CD4-positive, alpha-beta T cell (primary cell): ENCODE data around the gene TMEM207. TPM values are rescaled to one million over a fixed set of nuclear protein-coding genes. Genes with fewer than 3 reads are reported as not detected.

Experiments used
- ATAC-seq: fragments of 200-7000 bp; cut with Tn5 transposase; one replicate; pipeline ENCODE4 v1.10.0; 2022; ENCODE audit warnings: mild to moderate bottlenecking; ENCODE audit not compliant: poor library complexity
- CTCF ChIA-PET: fragments of 350-600 bp; sonication (Branson Sonifier 250); formaldehyde crosslinking; loops from one replicate; lab custom pipeline; 2021; ENCODE audit warnings: antibody characterized with exemption, inconsistent platforms; lab: Charles Lee
- POLR2A ChIA-PET: fragments of 350-600 bp; sonication (Branson Sonifier 250); formaldehyde crosslinking; loops from one replicate; lab custom pipeline; 2021; ENCODE audit warnings: antibody characterized with exemption, inconsistent platforms; lab: Charles Lee
- DNase-seq, 14 experiments: peaks; one replicate each; pipeline ENCODE4 v3.0.0-alpha.2; 2013 to 2020; ENCODE audit warnings: mixed read lengths in 2 of 14
- H3K27ac ChIP-seq, 2 donors: one replicate each; pipeline versions ENCODE4 v1.5.1 to v1.7.0; 2013; ENCODE audit warnings: low read length in 2 of 2, low read depth in 1 of 2, mild to moderate bottlenecking in 1 of 2
- H3K27me3 ChIP-seq, 2 experiments: 1 replicate in 1 of 2; 2 replicates in 1 of 2; pipeline versions ENCODE4 v1.6.1 to v1.7.0; 2013; ENCODE audit warnings: low read length in 2 of 2, control low read depth in 1 of 2, mild to moderate bottlenecking in 1 of 2, moderate library complexity in 1 of 2; ENCODE audit not compliant: insufficient read depth in 2 of 2, control insufficient read depth in 1 of 2
- H3K36me3 ChIP-seq: one replicate; pipeline ENCODE4 v1.6.1; 2013; ENCODE audit warnings: low read length, control low read depth; ENCODE audit not compliant: insufficient read depth
- H3K4me1 ChIP-seq: one replicate; pipeline ENCODE4 v1.6.1; 2013; ENCODE audit warnings: low read length, control low read depth; ENCODE audit not compliant: insufficient read depth
- H3K4me3 ChIP-seq: one replicate; pipeline ENCODE4 v1.5.1; 2013; ENCODE audit warnings: mild to moderate bottlenecking, low read length, moderate library complexity
- H3K9me3 ChIP-seq, 2 experiments: 1 replicate in 1 of 2; 2 replicates in 1 of 2; pipeline versions ENCODE4 v1.6.1 to v1.7.0; 2013; ENCODE audit warnings: low read length in 2 of 2, mild to moderate bottlenecking in 2 of 2, control low read depth in 1 of 2, moderate library complexity in 1 of 2; ENCODE audit not compliant: control insufficient read depth in 1 of 2, insufficient read depth in 1 of 2
- H3K27ac Mint-ChIP-seq: one replicate; pipeline ENCODE4 v1.8.0; 2020; ENCODE audit warnings: mixed read lengths
- H3K27me3 Mint-ChIP-seq: one replicate; pipeline ENCODE4 v1.8.0; 2021; ENCODE audit warnings: mixed read lengths
- H3K36me3 Mint-ChIP-seq: one replicate; pipeline ENCODE4 v1.8.0; 2021; ENCODE audit warnings: low read depth, mixed read lengths
- H3K4me1 Mint-ChIP-seq: one replicate; pipeline ENCODE4 v1.8.0; 2021; ENCODE audit warnings: low read depth, mixed read lengths
- H3K4me3 Mint-ChIP-seq: one replicate; pipeline ENCODE4 v1.8.0; 2020; ENCODE audit warnings: mild to moderate bottlenecking, mixed read lengths
- H3K9me3 Mint-ChIP-seq: one replicate; pipeline ENCODE4 v1.8.0; 2020; ENCODE audit warnings: mixed read lengths
- CTCF ChIP-seq: fragments of 200-600 bp; IDR thresholded peaks from one replicate; pipeline ENCODE4 v1.8.0; 2022; ENCODE audit warnings: antibody characterized with exemption, mild to moderate bottlenecking
- intact Hi-C, 2 experiments: fragments of 100-400 bp; cut with DNase I in 1 of 2; cut with micrococcal nuclease in 1 of 2; formaldehyde crosslinking; loops; one replicate each; pipeline versions ENCODE4 v1.15.1 to v1.9.0; 2023 to 2025; cut with DNase I, micrococcal nuclease
- total RNA-seq, 174 experiments: library from RNA in 2 of 174; stranded (reverse) in 2 of 174; gene quantifications; one replicate each; pipeline ENCODE4 v1.2.3 and lab custom pipeline; 2021 to 2026

Gene TMEM207
- total RNA-seq, 2 experiments from 2014 or later: not detected

- no peak for TF ChIP-seq CTCF
- DNase-seq: no peak
- Histone ChIP-seq H3K36me3 (no peaks in the 10 kb centered on the region), H3K27ac (no peak overlapping the region), H3K4me1 (no peaks in the 10 kb centered on the region), H3K27me3 (no peaks in the 10 kb centered on the region), H3K9me3 (no peaks in the 10 kb centered on the region), H3K4me3 (no peak overlapping the region)
- Mint-ChIP-seq H3K9me3 (no peaks in the 10 kb centered on the region), H3K27ac (no peak overlapping the region), H3K36me3 (no peaks in the 10 kb centered on the region), H3K4me1 (peaks cover 12% of the 10 kb centered on the region), H3K27me3 (peaks cover under 1% of the 10 kb centered on the region), H3K4me3 (no peak overlapping the region)
- CTCF ChIA-PET: interaction anchor here (0.6 kb wide), 1 partner anchor 174 kb away, joined by 8 read pairs; no protein-coding TSS in a partner anchor
- POLR2A ChIA-PET: no interaction called here
- intact Hi-C loops: no loop called here
- ATAC-seq: no peak
These were observed 5.0 kb downstream of the TMEM207 start for GRCh38 chr3:190444576-190445145.

- Mint-ChIP-seq H3K36me3 (no peaks in the 10 kb centered on the region), H3K27ac (no peak overlapping the region), H3K27me3 (peaks cover 6% of the 10 kb centered on the region), H3K9me3 (no peaks in the 10 kb centered on the region), H3K4me1 (peaks cover 12% of the 10 kb centered on the region), H3K4me3 (no peak overlapping the region)
- no peak for DNase-seq
- Histone ChIP-seq H3K27me3 (no peaks in the 10 kb centered on the region), H3K9me3 (no peaks in the 10 kb centered on the region), H3K4me1 (no peaks in the 10 kb centered on the region), H3K27ac (no peak overlapping the region), H3K36me3 (no peaks in the 10 kb centered on the region), H3K4me3 (no peak overlapping the region)
- CTCF ChIA-PET: no interaction called here
- POLR2A ChIA-PET: no interaction called here
- TF ChIP-seq CTCF: no peak
- ATAC-seq: no peak
- intact Hi-C loops: no loop called here
These were observed 5.7 kb downstream of the TMEM207 start for GRCh38 chr3:190444006-190444405.

- H3K27ac Mint-ChIP-seq: no peak overlapping the region
- no peak overlapping the region for H3K4me3 Mint-ChIP-seq
- H3K4me1 Mint-ChIP-seq: peaks cover 12% of the 10 kb centered on the region
- H3K27me3 Mint-ChIP-seq: peaks cover 6% of the 10 kb centered on the region
- intact Hi-C loops: no loop called here
- H3K4me3 ChIP-seq: no peak overlapping the region
- no peak for DNase-seq
- H3K36me3 Mint-ChIP-seq: no peaks in the 10 kb centered on the region
- no peaks in the 10 kb centered on the region for H3K27me3 ChIP-seq
- POLR2A ChIA-PET: no interaction called here
- no peaks in the 10 kb centered on the region for H3K9me3 Mint-ChIP-seq
- H3K9me3 ChIP-seq: no peaks in the 10 kb centered on the region
- no peaks in the 10 kb centered on the region for H3K36me3 ChIP-seq
- TF ChIP-seq CTCF: no peak
- CTCF ChIA-PET: no interaction called here
- ATAC-seq: no peak
- no peak overlapping the region for H3K27ac ChIP-seq
- no peaks in the 10 kb centered on the region for H3K4me1 ChIP-seq
These were observed 6.4 kb downstream of the TMEM207 start for GRCh38 chr3:190443257-190443656.
